ENCODE measurements around the gene EGFL7.

GRCh38 chr9:136700304-136700703 is 37.6 kb downstream of the EGFL7 start:
- TF ChIP-seq EZH2 (IDR thresholded peaks at IDR 0.05; ENCODE audit: low read length, missing control alignments) (no peak), CTCF (conservative IDR thresholded peaks at IDR 0.05 in 1 of 2, IDR thresholded peaks at IDR 0.05 in 1 of 2; ENCODE audit: low read depth in 1 of 2, low read length in 2 of 2) (no peak)

All from fibroblast of lung (primary cell).